GM12878 (cell line): Measurements from ENCODE around the gene ZAR1L. TPM values are rescaled to one million over a fixed set of nuclear protein-coding genes. Genes with fewer than 3 reads are reported as not detected.

Experiments
- ATAC-seq: fragments of 200-7000 bp; cut with Tn5 transposase; 3 replicates; pipeline ENCODE4 v1.9.1; 2020; ENCODE audit warnings: mild to moderate bottlenecking, moderate library complexity
- BruUV-seq: library from RNA; stranded (reverse); fragments of 400-500 nt; replicated peaks from 2 replicates; lab custom pipeline; 2021; lab: Mats Ljungman, UMichigan
- CTCF ChIA-PET: fragments of 300-600 bp; sonication (Branson Sonifier 250); formaldehyde crosslinking; extraction: SDS; loops from one replicate; lab custom pipeline; 2021; ENCODE audit warnings: inconsistent platforms; lab: Yijun Ruan, JAX
- POLR2A ChIA-PET: fragments of 350-600 bp; formaldehyde crosslinking; extraction: SDS; loops from one replicate; lab custom pipeline; 2021; ENCODE audit warnings: inconsistent platforms; lab: Charles Lee
- RAD21 ChIA-PET: fragments of 300-600 bp; sonication (Branson Sonifier 250); formaldehyde crosslinking; loops from one replicate; lab custom pipeline; 2023; ENCODE audit warnings: antibody characterized with exemption; ENCODE audit not compliant: unreplicated experiment; lab: Charles Lee
- SMC1A ChIA-PET: fragments of 300-600 bp; sonication (Branson Sonifier 250); formaldehyde crosslinking; loops from one replicate; lab custom pipeline; 2023; ENCODE audit not compliant: unreplicated experiment, uncharacterized antibody; lab: Charles Lee
- DNase-seq: peaks from one replicate; pipeline ENCODE4 v3.0.0-alpha.2; 2011; ENCODE audit warnings: low read depth, low spot score
- FAIRE-seq: peaks from 3 replicates; lab custom pipeline; 2011; peaks lifted over from hg19 to GRCh38; lab: Jason Lieb, UNC
- H2AFZ ChIP-seq: 2 replicates; pipeline ENCODE4 v1.6.0; 2011; ENCODE audit warnings: low read depth, low read length, control low read depth; ENCODE audit not compliant: control insufficient read depth
- H3K27ac ChIP-seq: 2 replicates; pipeline ENCODE4 v1.5.1; 2011; ENCODE audit warnings: control low read depth; ENCODE audit not compliant: control insufficient read depth, insufficient read depth
- H3K27me3 ChIP-seq, 2 experiments: replicated peaks in 1 of 2; 2 replicates each; pipeline versions ENCODE4 v1.6.0 to v1.6.1; 2011; ENCODE audit warnings: low read length in 1 of 2; ENCODE audit not compliant: control insufficient read depth in 2 of 2, insufficient read depth in 2 of 2
- H3K36me3 ChIP-seq, 2 experiments: 2 replicates each; pipeline ENCODE4 v1.5.1; 2011; ENCODE audit warnings: low read length in 1 of 2; ENCODE audit not compliant: control insufficient read depth in 2 of 2, insufficient read depth in 2 of 2
- H3K4me1 ChIP-seq: 2 replicates; pipeline ENCODE4 v1.6.1; 2011; ENCODE audit warnings: mild to moderate bottlenecking, low read length, moderate library complexity, mixed read lengths; ENCODE audit not compliant: control insufficient read depth, insufficient read depth
- H3K4me2 ChIP-seq: 2 replicates; pipeline ENCODE4 v1.6.0; 2011; ENCODE audit warnings: control low read depth; ENCODE audit not compliant: control insufficient read depth, insufficient read depth
- H3K4me3 ChIP-seq: fragments of 200-600 bp; sonication (generic); 2 replicates; pipeline ENCODE4 v1.5.1; 2016
- H3K79me2 ChIP-seq: 2 replicates; pipeline ENCODE4 v1.6.0; 2011; ENCODE audit warnings: low read length; ENCODE audit not compliant: control insufficient read depth, insufficient read depth
- H3K9ac ChIP-seq: 2 replicates; pipeline ENCODE4 v1.8.0; 2011; ENCODE audit warnings: low read length, control low read depth, mixed read lengths; ENCODE audit not compliant: control insufficient read depth, insufficient read depth
- H3K9me3 ChIP-seq: replicated peaks from 3 replicates; pipeline ENCODE4 v1.5.1; 2011; ENCODE audit warnings: mild to moderate bottlenecking, low read length; ENCODE audit not compliant: control insufficient read depth, insufficient read depth
- H4K20me1 ChIP-seq: 2 replicates; pipeline ENCODE4 v1.6.0; 2011; ENCODE audit not compliant: control insufficient read depth, insufficient read depth
- BACH1 ChIP-seq: fragments of 450-650 bp; IDR thresholded peaks from 2 replicates; pipeline ENCODE4 v1.6.1; 2017; ENCODE audit warnings: mild to moderate bottlenecking, borderline replicate concordance
- BRCA1 ChIP-seq: IDR thresholded peaks from 2 replicates; pipeline ENCODE4 v1.6.1; 2011; ENCODE audit warnings: low read depth, low read length, improper control_type of control experiment
- CBFB ChIP-seq: IDR thresholded peaks from 2 replicates; pipeline ENCODE4 v1.6.1; 2016; ENCODE audit warnings: antibody characterized with exemption, low read depth
- CBX5 ChIP-seq: sonication (generic); IDR thresholded peaks from 2 replicates; pipeline ENCODE4 v1.6.1; 2016; ENCODE audit warnings: low read depth, moderate library complexity, mild to moderate bottlenecking, inconsistent platforms
- CREB1 ChIP-seq: IDR thresholded peaks from 2 replicates; pipeline ENCODE4 v1.6.1; 2012; ENCODE audit warnings: low read depth, mild to moderate bottlenecking, inconsistent platforms
- CREM ChIP-seq: IDR thresholded peaks from 2 replicates; pipeline ENCODE4 v1.6.1; 2014; ENCODE audit warnings: antibody characterized with exemption, low read depth
- DPF2 ChIP-seq: fragments of 450-650 bp; IDR thresholded peaks from 2 replicates; pipeline ENCODE4 v1.6.1; 2017; ENCODE audit warnings: mild to moderate bottlenecking
- EGR1 ChIP-seq, 2 experiments: IDR thresholded peaks; 1 replicate in 1 of 2; 2 replicates in 1 of 2; pipeline ENCODE4 v1.6.1; 2011 to 2012; ENCODE audit warnings: low read depth in 2 of 2, low read length in 2 of 2, borderline replicate concordance in 1 of 2, mild to moderate bottlenecking in 1 of 2, moderate library complexity in 1 of 2
- GABPA ChIP-seq: IDR thresholded peaks from 2 replicates; pipeline ENCODE4 v1.6.1; 2014; ENCODE audit warnings: antibody characterized with exemption, low read depth, mild to moderate bottlenecking, inconsistent platforms
- LARP7 ChIP-seq: fragments of 450-650 bp; IDR thresholded peaks from 2 replicates; pipeline ENCODE4 v1.6.1; 2017; ENCODE audit warnings: mild to moderate bottlenecking
- NFIC ChIP-seq: IDR thresholded peaks from 2 replicates; pipeline ENCODE4 v1.6.1; 2012; ENCODE audit warnings: low read depth, mild to moderate bottlenecking, inconsistent platforms, low read length, moderate library complexity
- RUNX3 ChIP-seq: IDR thresholded peaks from 2 replicates; pipeline ENCODE4 v1.6.1; 2012; ENCODE audit warnings: low read length, inconsistent platforms
- TCF7 ChIP-seq: IDR thresholded peaks from 2 replicates; pipeline ENCODE4 v1.6.1; 2014; ENCODE audit warnings: antibody characterized with exemption, borderline replicate concordance
- ZNF217 ChIP-seq: fragments of 450-650 bp; IDR thresholded peaks from 2 replicates; pipeline ENCODE4 v1.6.1; 2017; ENCODE audit warnings: antibody characterized with exemption, mild to moderate bottlenecking
- ZNF384 ChIP-seq: IDR thresholded peaks from 2 replicates; pipeline ENCODE4 v1.6.1; 2012; ENCODE audit warnings: low read depth, mild to moderate bottlenecking, low read length, improper control_type of control experiment, borderline replicate concordance
- WGBS: methylation state at CpG from one replicate; pipeline ENCODE4 v1.1.6; 2016; ENCODE audit warnings: low lambda C conversion rate; ENCODE audit not compliant: insufficient replicate concordance, insufficient coverage; ENCODE audit errors: missing lambda C conversion rate; 5-methylcytosine and 5-hydroxymethylcytosine counted together
- in situ Hi-C: fragments of 300-500 bp; cut with MboI; formaldehyde crosslinking; loops from 9 replicates; pipeline ENCODE4 v1.14.3; 2018; ENCODE audit warnings: mixed read lengths
- intact Hi-C: fragments of 100-400 bp; cut with micrococcal nuclease; formaldehyde crosslinking; loops from one replicate; pipeline ENCODE4 v1.14.2; 2022; ENCODE audit not compliant: unreplicated experiment
- polyA plus RNA-seq, 11 experiments: library from polyadenylated mRNA; depleted of rRNA in 4 of 11; unstranded in 6 of 11; stranded (reverse) in 5 of 11; fragments of >200 nt; fragmentation: Nextera tagmentation in 4 of 11; fragmentation: Illumina TruSeq in 1 of 11; extraction: Ambion mirVana in 4 of 11; extraction: Trizol in 1 of 11; gene quantifications; 1 replicate in 1 of 11; 2 replicates in 10 of 11; pipeline versions ENCODE4 v1.2.1 to v1.2.3, GENCODE V29; 2011 to 2016; ENCODE audit warnings: inconsistent platforms in 2 of 11, missing spikeins in 2 of 11, low read depth in 1 of 11
- total RNA-seq, 4 experiments: library from RNA; depleted of rRNA in 3 of 4; stranded (reverse); fragments of >200 nt in 3 of 4; fragmentation: Illumina TruSeq in 1 of 4; extraction: Trizol in 1 of 4; gene quantifications; 2 replicates each; pipeline versions ENCODE4 v1.2.1 to v1.2.3, GENCODE V29; 2013 to 2021

The ZAR1L gene
- total and polyA plus RNA-seq, 10 of the 15 experiments (the other 5 are each of a cell fraction or from before 2014, with no cell fraction given): 0.05 to 0.34 (median 0.17) TPM; not detected in 6

- no peaks in the 10 kb centered on the region; the same call in 2 of the 3 replicates for H3K9me3 ChIP-seq
- peak overlapping the region; percentile 53 for H2AFZ ChIP-seq
- ChIA-PET RAD21 (interaction anchor here (1.0 to 2.3 kb wide), 3 partner anchors 214 to 406 kb away, joined by 4 to 14 read pairs (median 4); no protein-coding TSS in a partner anchor), POLR2A (interaction anchor here (3.1 kb wide), 1 partner anchor 111 kb away, joined by 16 read pairs; the partner anchor contains the start of gene N4BP2L1)
- peak overlapping the region; percentile 92 for H3K9ac ChIP-seq
- H3K79me2 ChIP-seq: peaks cover 21% of the 10 kb centered on the region
- 28% methylated on average over 6 of the region's 6 CpGs for WGBS
- TSS peak; percentile 70 for BruUV-seq
- intact Hi-C loops: loop anchor here (2.0 to 5.0 kb wide), 3 partner anchors 111 to 221 kb away; partner anchors contain the start of genes N4BP2L1 and N4BP2L2
- H3K4me2 ChIP-seq: peak overlapping the region; percentile 100
- TF ChIP-seq EGR1 (IDR thresholded peaks at IDR 0.05; ENCODE audit: borderline replicate concordance in 1 of 2, low read depth in 2 of 2, low read length in 2 of 2): no peak
- TF ChIP-seq TCF7: no peak
- TF ChIP-seq LARP7: no peak
- TF ChIP-seq CBX5: no peak
- 0 out of 2 replicates have a peak, but pooled peaks have one; percentile 15 for TF ChIP-seq ZNF217
- TF ChIP-seq, all 136 proteins: peak for 1
- peaks cover 20% of the 10 kb centered on the region for H3K4me1 ChIP-seq
- SMC1A ChIA-PET: interaction anchor here (0.6 to 2.4 kb wide), 7 partner anchors 11 to 265 kb away, joined by 3 to 9 read pairs (median 6); partner anchors contain the start of gene N4BP2L1
- DNase-seq: no peak
- in situ Hi-C loops: no loop called here
- H4K20me1 ChIP-seq: no peaks in the 10 kb centered on the region
- CTCF ChIA-PET: interaction anchor here (0.6 to 2.0 kb wide), 6 partner anchors 10 to 407 kb away, joined by 3 to 6 read pairs (median 4); partner anchors contain the start of gene N4BP2L2
- no peaks in the 10 kb centered on the region for H3K27me3 ChIP-seq
- FAIRE-seq: no peak
- no peak for ATAC-seq
- H3K36me3 ChIP-seq: no peaks in the 10 kb centered on the region
- peak overlapping the region; percentile 78 for H3K4me3 ChIP-seq
- H3K27ac ChIP-seq: peak overlapping the region; percentile 97
Measured at GRCh38 chr13:32316501-32316900, 1.3 kb upstream of the ZAR1L start.

GRCh38 chr13:32316028-32316339 is 821 bp upstream of the ZAR1L start:
- Histone ChIP-seq H3K4me1 (peaks cover 20% of the 10 kb centered on the region), H3K27ac (peak overlapping the region; percentile 97), H3K4me3 (peak overlapping the region; percentile 78), H3K79me2 (peaks cover 21% of the 10 kb centered on the region), H3K27me3 (no peaks in the 10 kb centered on the region), H2AFZ (peak overlapping the region; percentile 84), H3K9ac (peak overlapping the region; percentile 92), H4K20me1 (no peaks in the 10 kb centered on the region), H3K36me3 (no peaks in the 10 kb centered on the region), H3K9me3 (no peaks in the 10 kb centered on the region; the same call in 2 of the 3 replicates), H3K4me2 (peak overlapping the region; percentile 100)
- POLR2A ChIA-PET: interaction anchor here (0.7 to 3.1 kb wide), 3 partner anchors 111 to 350 kb away, joined by 4 to 16 read pairs (median 4); partner anchors contain the start of gene N4BP2L1
- RAD21 ChIA-PET: interaction anchor here (1.0 to 2.3 kb wide), 5 partner anchors 109 to 419 kb away, joined by 3 to 14 read pairs (median 4); no protein-coding TSS in a partner anchor
- BruUV-seq: no TSS peak
- SMC1A ChIA-PET: interaction anchor here (1.0 to 2.9 kb wide), 9 partner anchors 10 to 406 kb away, joined by 3 to 14 read pairs (median 3); no protein-coding TSS in a partner anchor
- in situ Hi-C loops: no loop called here
- peak; percentile 91 for FAIRE-seq
- DNase-seq: peak; percentile 66
- WGBS: under 1% methylated on average over 13 of the region's 13 CpGs
- CTCF ChIA-PET: interaction anchor here (1.0 to 3.3 kb wide), 7 partner anchors 10 to 406 kb away, joined by 3 to 23 read pairs (median 5); partner anchors contain the start of genes N4BP2L2 and PDS5B
- peak; percentile 73 for ATAC-seq
- intact Hi-C loops: loop anchor here (2.0 to 5.0 kb wide), 3 partner anchors 111 to 221 kb away; partner anchors contain the start of genes N4BP2L1 and N4BP2L2
- TF ChIP-seq CREM: peak; percentile 71
- peak; percentile 41; the same call in 1 of the 2 replicates for TF ChIP-seq BACH1
- TF ChIP-seq EGR1 (IDR thresholded peaks at IDR 0.05; ENCODE audit: borderline replicate concordance in 1 of 2, low read depth in 2 of 2, low read length in 2 of 2): peak in 1 of 2 experiments; percentile 15; a peak in 1 of 3 replicates
- no peak for TF ChIP-seq GABPA
- 0 out of 2 replicates have a peak, but pooled peaks have one; percentile 45 for TF ChIP-seq NFIC
- no peak for TF ChIP-seq ZNF384
- peak; percentile 37 for TF ChIP-seq RUNX3
- peak; percentile 71; the same call in 1 of the 2 replicates for TF ChIP-seq CREB1
- peak; percentile 19; the same call in 1 of the 2 replicates for TF ChIP-seq DPF2
- no peak for TF ChIP-seq CBFB
- TF ChIP-seq BRCA1: no peak
